Measurements from ENCODE around the gene CTIF. TPM values are rescaled to one million over a fixed set of nuclear protein-coding genes. Genes with fewer than 3 reads are reported as not detected.

Gene CTIF
- polyA plus RNA-seq, 1 of the 3 experiments (the other 2 are of a cell fraction): 47.2 TPM

DNA sequence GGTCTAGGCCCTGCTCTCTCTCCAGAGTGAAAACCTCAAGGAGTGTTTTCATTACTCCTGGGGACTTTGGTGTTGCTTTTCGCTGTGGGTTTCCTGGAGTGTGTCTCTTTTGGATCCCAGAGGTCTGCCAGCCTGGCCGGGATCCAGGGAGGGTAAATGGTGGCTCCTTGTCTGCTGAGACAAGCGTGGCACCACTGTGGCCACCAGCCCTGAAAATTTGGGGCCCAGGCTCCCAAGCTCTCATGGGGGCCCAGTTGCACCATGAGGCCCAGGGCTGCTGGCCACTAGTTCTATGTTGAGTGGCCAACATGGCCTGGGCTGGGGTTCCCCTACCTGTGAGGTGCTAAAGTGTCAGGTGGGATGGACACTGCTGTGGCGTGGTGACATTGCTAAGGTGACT is 144.8 kb downstream of the CTIF start:
- no peak overlapping the region for H3K4me3 ChIP-seq (ENCODE audit: low read depth in 2 of 2, low read length in 1 of 2)
- H3K27me3 ChIP-seq (ENCODE audit: insufficient read depth): no peaks in the 10 kb centered on the region
- TF ChIP-seq NFIC (IDR thresholded peaks at IDR 0.05; ENCODE audit: borderline replicate concordance): no peak
- no peak for TF ChIP-seq FOXM1 (IDR thresholded peaks at IDR 0.05; ENCODE audit: low read depth)
- TF ChIP-seq, protein P1, sequence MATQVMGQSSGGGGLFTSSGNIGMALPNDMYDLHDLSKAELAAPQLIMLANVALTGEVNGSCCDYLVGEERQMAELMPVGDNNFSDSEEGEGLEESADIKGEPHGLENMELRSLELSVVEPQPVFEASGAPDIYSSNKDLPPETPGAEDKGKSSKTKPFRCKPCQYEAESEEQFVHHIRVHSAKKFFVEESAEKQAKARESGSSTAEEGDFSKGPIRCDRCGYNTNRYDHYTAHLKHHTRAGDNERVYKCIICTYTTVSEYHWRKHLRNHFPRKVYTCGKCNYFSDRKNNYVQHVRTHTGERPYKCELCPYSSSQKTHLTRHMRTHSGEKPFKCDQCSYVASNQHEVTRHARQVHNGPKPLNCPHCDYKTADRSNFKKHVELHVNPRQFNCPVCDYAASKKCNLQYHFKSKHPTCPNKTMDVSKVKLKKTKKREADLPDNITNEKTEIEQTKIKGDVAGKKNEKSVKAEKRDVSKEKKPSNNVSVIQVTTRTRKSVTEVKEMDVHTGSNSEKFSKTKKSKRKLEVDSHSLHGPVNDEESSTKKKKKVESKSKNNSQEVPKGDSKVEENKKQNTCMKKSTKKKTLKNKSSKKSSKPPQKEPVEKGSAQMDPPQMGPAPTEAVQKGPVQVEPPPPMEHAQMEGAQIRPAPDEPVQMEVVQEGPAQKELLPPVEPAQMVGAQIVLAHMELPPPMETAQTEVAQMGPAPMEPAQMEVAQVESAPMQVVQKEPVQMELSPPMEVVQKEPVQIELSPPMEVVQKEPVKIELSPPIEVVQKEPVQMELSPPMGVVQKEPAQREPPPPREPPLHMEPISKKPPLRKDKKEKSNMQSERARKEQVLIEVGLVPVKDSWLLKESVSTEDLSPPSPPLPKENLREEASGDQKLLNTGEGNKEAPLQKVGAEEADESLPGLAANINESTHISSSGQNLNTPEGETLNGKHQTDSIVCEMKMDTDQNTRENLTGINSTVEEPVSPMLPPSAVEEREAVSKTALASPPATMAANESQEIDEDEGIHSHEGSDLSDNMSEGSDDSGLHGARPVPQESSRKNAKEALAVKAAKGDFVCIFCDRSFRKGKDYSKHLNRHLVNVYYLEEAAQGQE (IDR thresholded peaks at IDR 0.05; ENCODE audit: low read depth, low read length): no peak
- TF ChIP-seq, protein P2, sequence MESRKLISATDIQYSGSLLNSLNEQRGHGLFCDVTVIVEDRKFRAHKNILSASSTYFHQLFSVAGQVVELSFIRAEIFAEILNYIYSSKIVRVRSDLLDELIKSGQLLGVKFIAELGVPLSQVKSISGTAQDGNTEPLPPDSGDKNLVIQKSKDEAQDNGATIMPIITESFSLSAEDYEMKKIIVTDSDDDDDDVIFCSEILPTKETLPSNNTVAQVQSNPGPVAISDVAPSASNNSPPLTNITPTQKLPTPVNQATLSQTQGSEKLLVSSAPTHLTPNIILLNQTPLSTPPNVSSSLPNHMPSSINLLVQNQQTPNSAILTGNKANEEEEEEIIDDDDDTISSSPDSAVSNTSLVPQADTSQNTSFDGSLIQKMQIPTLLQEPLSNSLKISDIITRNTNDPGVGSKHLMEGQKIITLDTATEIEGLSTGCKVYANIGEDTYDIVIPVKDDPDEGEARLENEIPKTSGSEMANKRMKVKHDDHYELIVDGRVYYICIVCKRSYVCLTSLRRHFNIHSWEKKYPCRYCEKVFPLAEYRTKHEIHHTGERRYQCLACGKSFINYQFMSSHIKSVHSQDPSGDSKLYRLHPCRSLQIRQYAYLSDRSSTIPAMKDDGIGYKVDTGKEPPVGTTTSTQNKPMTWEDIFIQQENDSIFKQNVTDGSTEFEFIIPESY (IDR thresholded peaks at IDR 0.05; ENCODE audit: borderline replicate concordance, low read depth): no peak
- peaks cover 8 to 35% of the 10 kb centered on the region in 2 experiments for H3K36me3 ChIP-seq (replicated peaks in 1 of 2; ENCODE audit: control insufficient read depth in 1 of 2, insufficient read depth in 2 of 2, low read length in 1 of 2)
- ChIA-PET POLR2A (no interaction called here), CTCF (interaction anchor here (1.0 kb wide), 1 partner anchor 207 kb away, joined by 3 read pairs; no protein-coding TSS in a partner anchor)
- H3K79me2 ChIP-seq (ENCODE audit: insufficient read depth): peaks cover 40% of the 10 kb centered on the region; the same call in 1 of the 2 replicates
- peaks cover 0 to 3% of the 10 kb centered on the region in 2 experiments; a peak in 1 of 4 replicates for H3K4me1 ChIP-seq (ENCODE audit: control insufficient read depth in 1 of 2, insufficient read depth in 2 of 2, low read depth in 1 of 2, low read length in 1 of 2)
- no peaks in the 10 kb centered on the region for H3K9me3 ChIP-seq
- no peak overlapping the region for H3K9ac ChIP-seq
- H3K27ac ChIP-seq (ENCODE audit: low read depth in 2 of 2, low read length in 1 of 2): no peak overlapping the region
- whole genome bisulfite sequencing (ENCODE audit: low lambda C conversion rate): 100% methylated on average over 3 of the region's 4 CpGs
- H4K20me1 ChIP-seq (ENCODE audit: insufficient read depth): peaks cover 5% of the 10 kb centered on the region; the same call in 1 of the 2 replicates
- no peak for DNase-seq
- H2AFZ ChIP-seq (ENCODE audit: low read depth): no peak overlapping the region
- no peaks in the 10 kb centered on the region for H3F3A ChIP-seq (replicated peaks; ENCODE audit: insufficient read depth)
- H3K4me2 ChIP-seq: no peak overlapping the region
- no peaks in the 10 kb centered on the region for H3K9me2 ChIP-seq

DNA sequence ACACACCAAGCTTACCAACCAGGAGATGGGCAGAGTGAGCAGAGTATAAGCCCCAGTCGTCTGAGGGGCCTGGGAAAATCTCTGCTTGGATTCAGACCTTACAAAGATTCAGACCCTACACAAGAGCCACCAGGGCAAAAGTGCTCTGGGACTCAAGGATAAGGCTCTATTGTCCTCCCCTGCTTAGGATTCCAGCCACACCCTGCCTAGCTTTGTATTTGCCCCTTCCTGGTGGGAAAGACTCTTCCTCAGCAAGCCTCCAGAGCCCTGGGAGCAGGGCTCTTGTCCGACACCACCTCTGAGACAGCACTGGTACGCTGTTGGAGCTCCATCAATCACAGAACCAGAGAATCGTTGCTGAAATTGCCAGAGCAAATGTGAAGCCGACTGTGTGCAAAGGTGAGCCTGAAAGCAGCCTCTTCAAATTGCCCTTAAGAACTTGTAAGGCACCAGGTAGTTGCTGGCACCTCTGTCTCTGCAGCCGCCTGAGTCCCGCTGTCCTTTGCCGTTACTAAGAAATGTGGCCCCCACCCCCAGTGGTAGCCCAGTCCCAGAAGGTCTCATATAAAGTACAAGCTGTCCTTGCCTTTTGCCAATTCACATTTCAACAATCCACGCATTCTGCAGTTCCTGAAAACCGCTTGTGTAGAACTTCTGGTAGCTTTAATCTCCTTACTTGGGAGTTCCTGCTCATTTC is 148.7 kb downstream of the CTIF start:
- peaks cover 10 to 45% of the 10 kb centered on the region in 2 experiments for H3K36me3 ChIP-seq (replicated peaks in 1 of 2; ENCODE audit: control insufficient read depth in 1 of 2, insufficient read depth in 2 of 2, low read length in 1 of 2)
- no peak overlapping the region for H3K27ac ChIP-seq (ENCODE audit: low read depth in 2 of 2, low read length in 1 of 2)
- DNase-seq: no peak
- no peak overlapping the region for H3K9ac ChIP-seq
- WGBS (ENCODE audit: low lambda C conversion rate): 98% methylated on average over 8 of the region's 10 CpGs
- H3K4me2 ChIP-seq: no peak overlapping the region
- H4K20me1 ChIP-seq (ENCODE audit: insufficient read depth): peaks cover 5% of the 10 kb centered on the region; the same call in 1 of the 2 replicates
- POLR2A ChIA-PET: interaction anchor here (0.7 kb wide), 1 partner anchor 9 kb away, joined by 3 read pairs; no protein-coding TSS in a partner anchor
- no peak overlapping the region for H2AFZ ChIP-seq (ENCODE audit: low read depth)
- CTCF ChIA-PET: interaction anchor here (0.7 to 1.8 kb wide), 6 partner anchors 12 to 551 kb away, joined by 3 to 4 read pairs (median 4); no protein-coding TSS in a partner anchor
- H3F3A ChIP-seq (replicated peaks; ENCODE audit: insufficient read depth): no peaks in the 10 kb centered on the region
- no peaks in the 10 kb centered on the region for H3K9me3 ChIP-seq
- no peaks in the 10 kb centered on the region; a peak in 1 of 4 replicates for H3K4me1 ChIP-seq (ENCODE audit: control insufficient read depth in 1 of 2, insufficient read depth in 2 of 2, low read depth in 1 of 2, low read length in 1 of 2)
- H3K9me2 ChIP-seq: no peaks in the 10 kb centered on the region
- H3K27me3 ChIP-seq (ENCODE audit: insufficient read depth): no peaks in the 10 kb centered on the region
- no peak overlapping the region for H3K4me3 ChIP-seq (ENCODE audit: low read depth in 2 of 2, low read length in 1 of 2)
- H3K79me2 ChIP-seq (ENCODE audit: insufficient read depth): peaks cover 28% of the 10 kb centered on the region; the same call in 1 of the 2 replicates
- TF ChIP-seq, protein P3, sequence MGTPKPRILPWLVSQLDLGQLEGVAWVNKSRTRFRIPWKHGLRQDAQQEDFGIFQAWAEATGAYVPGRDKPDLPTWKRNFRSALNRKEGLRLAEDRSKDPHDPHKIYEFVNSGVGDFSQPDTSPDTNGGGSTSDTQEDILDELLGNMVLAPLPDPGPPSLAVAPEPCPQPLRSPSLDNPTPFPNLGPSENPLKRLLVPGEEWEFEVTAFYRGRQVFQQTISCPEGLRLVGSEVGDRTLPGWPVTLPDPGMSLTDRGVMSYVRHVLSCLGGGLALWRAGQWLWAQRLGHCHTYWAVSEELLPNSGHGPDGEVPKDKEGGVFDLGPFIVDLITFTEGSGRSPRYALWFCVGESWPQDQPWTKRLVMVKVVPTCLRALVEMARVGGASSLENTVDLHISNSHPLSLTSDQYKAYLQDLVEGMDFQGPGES (IDR thresholded peaks at IDR 0.05; ENCODE audit: low read depth, low read length): no peak
- TF ChIP-seq RFX5 (IDR thresholded peaks at IDR 0.05; ENCODE audit: low read length) (no peak), ELF1 (IDR thresholded peaks at IDR 0.05) (no peak), USF1 (IDR thresholded peaks at IDR 0.05; ENCODE audit: borderline replicate concordance, low read depth) (no peak), NRF1 (IDR thresholded peaks at IDR 0.05; ENCODE audit: low read depth, low read length) (no peak), MEF2A (IDR thresholded peaks at IDR 0.05; ENCODE audit: borderline replicate concordance, low read depth) (no peak), YY1 (IDR thresholded peaks at IDR 0.05; ENCODE audit: low read depth) (no peak), TCF12 (IDR thresholded peaks at IDR 0.05) (no peak), RAD21 (IDR thresholded peaks at IDR 0.05; ENCODE audit: low read length) (no peak), RCOR1 (IDR thresholded peaks at IDR 0.05; ENCODE audit: low read length) (no peak), TAF1 (IDR thresholded peaks at IDR 0.05; ENCODE audit: borderline replicate concordance, low read depth, low read length) (no peak), CHD2 (IDR thresholded peaks at IDR 0.05; ENCODE audit: low read length, partially characterized antibody) (no peak)
- TF ChIP-seq, protein P4, sequence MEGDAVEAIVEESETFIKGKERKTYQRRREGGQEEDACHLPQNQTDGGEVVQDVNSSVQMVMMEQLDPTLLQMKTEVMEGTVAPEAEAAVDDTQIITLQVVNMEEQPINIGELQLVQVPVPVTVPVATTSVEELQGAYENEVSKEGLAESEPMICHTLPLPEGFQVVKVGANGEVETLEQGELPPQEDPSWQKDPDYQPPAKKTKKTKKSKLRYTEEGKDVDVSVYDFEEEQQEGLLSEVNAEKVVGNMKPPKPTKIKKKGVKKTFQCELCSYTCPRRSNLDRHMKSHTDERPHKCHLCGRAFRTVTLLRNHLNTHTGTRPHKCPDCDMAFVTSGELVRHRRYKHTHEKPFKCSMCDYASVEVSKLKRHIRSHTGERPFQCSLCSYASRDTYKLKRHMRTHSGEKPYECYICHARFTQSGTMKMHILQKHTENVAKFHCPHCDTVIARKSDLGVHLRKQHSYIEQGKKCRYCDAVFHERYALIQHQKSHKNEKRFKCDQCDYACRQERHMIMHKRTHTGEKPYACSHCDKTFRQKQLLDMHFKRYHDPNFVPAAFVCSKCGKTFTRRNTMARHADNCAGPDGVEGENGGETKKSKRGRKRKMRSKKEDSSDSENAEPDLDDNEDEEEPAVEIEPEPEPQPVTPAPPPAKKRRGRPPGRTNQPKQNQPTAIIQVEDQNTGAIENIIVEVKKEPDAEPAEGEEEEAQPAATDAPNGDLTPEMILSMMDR (IDR thresholded peaks at IDR 0.05): no peak

Measured in SK-N-SH (cell line).